Measurements from ENCODE around the gene LRRC53. TPM values are rescaled to one million over a fixed set of nuclear protein-coding genes. Genes with fewer than 3 reads are reported as not detected.

The LRRC53 gene
- total and polyA plus RNA-seq, 2 experiments from 2014 or later: not detected

DNA sequence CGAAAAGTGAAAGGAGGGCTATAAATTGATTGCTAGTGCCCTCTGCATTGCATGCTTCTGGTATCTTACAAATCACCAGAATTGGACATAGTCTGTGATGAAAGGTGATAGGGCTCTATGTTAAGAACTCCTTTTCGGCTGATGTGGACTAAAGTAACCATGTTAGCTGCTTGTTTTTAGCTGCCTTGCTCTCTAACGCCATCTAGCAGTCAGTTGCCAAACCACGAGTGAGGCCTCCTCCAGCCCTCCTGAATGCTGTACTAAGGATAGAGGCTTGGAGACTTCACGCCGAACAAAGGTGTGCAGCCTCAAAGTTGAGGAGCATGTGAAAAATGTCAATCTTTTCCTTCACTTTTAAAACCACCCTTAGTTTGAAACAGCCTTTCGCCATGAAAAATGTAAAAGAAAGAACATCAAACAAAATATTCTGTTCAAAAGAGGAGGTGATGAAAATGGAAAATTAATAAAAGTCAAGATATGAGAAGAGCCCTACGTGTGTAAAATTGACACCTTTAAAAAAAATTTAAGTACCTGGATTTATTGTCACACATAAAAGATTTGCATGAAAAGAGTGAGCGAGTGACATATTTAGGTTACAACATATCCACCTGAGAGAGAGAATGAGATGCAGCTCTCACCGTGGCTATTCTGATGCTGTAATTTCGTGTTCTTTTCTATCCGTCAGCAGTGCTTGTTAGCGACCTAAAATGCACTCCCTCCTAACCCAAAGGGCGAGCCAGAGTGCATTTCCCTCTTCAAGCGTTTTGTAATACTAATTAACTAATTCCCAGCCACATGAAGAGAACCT lies 8.1 kb downstream of the LRRC53 start:
- TF ChIP-seq ZNF331 (CRISPR knock-in tag; IDR thresholded peaks at IDR 0.05; ENCODE audit: low read depth): no peak
- TF ChIP-seq EZH2phosphoT487 (IDR thresholded peaks at IDR 0.05; ENCODE audit: unreplicated experiment): no peak
- TF ChIP-seq EZH2 (IDR thresholded peaks at IDR 0.05; ENCODE audit: low read depth, unreplicated experiment): no peak
- no peak for TF ChIP-seq ZNF114 (CRISPR knock-in tag; IDR thresholded peaks at IDR 0.05)
- TF ChIP-seq NANOG (IDR thresholded peaks at IDR 0.05; ENCODE audit: borderline replicate concordance): no peak
- no peak for TF ChIP-seq CREB1 (CRISPR knock-in tag; IDR thresholded peaks at IDR 0.05; ENCODE audit: low read depth)
- no peak for TF ChIP-seq POLR2AphosphoS5 (IDR thresholded peaks at IDR 0.05; ENCODE audit: low read depth)
- TF ChIP-seq, protein P1, sequence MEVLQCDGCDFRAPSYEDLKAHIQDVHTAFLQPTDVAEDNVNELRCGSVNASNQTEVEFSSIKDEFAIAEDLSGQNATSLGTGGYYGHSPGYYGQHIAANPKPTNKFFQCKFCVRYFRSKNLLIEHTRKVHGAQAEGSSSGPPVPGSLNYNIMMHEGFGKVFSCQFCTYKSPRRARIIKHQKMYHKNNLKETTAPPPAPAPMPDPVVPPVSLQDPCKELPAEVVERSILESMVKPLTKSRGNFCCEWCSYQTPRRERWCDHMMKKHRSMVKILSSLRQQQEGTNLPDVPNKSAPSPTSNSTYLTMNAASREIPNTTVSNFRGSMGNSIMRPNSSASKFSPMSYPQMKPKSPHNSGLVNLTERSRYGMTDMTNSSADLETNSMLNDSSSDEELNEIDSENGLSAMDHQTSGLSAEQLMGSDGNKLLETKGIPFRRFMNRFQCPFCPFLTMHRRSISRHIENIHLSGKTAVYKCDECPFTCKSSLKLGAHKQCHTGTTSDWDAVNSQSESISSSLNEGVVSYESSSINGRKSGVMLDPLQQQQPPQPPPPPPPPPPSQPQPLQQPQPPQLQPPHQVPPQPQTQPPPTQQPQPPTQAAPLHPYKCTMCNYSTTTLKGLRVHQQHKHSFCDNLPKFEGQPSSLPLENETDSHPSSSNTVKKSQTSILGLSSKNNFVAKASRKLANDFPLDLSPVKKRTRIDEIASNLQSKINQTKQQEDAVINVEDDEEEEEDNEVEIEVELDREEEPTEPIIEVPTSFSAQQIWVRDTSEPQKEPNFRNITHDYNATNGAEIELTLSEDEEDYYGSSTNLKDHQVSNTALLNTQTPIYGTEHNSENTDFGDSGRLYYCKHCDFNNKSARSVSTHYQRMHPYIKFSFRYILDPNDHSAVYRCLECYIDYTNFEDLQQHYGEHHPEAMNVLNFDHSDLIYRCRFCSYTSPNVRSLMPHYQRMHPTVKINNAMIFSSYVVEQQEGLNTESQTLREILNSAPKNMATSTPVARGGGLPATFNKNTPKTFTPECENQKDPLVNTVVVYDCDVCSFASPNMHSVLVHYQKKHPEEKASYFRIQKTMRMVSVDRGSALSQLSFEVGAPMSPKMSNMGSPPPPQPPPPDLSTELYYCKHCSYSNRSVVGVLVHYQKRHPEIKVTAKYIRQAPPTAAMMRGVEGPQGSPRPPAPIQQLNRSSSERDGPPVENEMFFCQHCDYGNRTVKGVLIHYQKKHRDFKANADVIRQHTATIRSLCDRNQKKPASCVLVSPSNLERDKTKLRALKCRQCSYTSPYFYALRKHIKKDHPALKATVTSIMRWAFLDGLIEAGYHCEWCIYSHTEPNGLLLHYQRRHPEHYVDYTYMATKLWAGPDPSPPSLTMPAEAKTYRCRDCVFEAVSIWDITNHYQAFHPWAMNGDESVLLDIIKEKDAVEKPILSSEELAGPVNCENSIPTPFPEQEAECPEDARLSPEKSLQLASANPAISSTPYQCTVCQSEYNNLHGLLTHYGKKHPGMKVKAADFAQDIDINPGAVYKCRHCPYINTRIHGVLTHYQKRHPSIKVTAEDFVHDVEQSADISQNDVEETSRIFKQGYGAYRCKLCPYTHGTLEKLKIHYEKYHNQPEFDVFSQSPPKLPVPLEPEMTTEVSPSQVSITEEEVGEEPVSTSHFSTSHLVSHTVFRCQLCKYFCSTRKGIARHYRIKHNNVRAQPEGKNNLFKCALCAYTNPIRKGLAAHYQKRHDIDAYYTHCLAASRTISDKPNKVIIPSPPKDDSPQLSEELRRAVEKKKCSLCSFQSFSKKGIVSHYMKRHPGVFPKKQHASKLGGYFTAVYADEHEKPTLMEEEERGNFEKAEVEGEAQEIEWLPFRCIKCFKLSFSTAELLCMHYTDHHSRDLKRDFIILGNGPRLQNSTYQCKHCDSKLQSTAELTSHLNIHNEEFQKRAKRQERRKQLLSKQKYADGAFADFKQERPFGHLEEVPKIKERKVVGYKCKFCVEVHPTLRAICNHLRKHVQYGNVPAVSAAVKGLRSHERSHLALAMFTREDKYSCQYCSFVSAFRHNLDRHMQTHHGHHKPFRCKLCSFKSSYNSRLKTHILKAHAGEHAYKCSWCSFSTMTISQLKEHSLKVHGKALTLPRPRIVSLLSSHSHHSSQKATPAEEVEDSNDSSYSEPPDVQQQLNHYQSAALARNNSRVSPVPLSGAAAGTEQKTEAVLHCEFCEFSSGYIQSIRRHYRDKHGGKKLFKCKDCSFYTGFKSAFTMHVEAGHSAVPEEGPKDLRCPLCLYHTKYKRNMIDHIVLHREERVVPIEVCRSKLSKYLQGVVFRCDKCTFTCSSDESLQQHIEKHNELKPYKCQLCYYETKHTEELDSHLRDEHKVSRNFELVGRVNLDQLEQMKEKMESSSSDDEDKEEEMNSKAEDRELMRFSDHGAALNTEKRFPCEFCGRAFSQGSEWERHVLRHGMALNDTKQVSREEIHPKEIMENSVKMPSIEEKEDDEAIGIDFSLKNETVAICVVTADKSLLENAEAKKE (CRISPR knock-in tag; IDR thresholded peaks at IDR 0.05): no peak
- TF ChIP-seq, protein P2, sequence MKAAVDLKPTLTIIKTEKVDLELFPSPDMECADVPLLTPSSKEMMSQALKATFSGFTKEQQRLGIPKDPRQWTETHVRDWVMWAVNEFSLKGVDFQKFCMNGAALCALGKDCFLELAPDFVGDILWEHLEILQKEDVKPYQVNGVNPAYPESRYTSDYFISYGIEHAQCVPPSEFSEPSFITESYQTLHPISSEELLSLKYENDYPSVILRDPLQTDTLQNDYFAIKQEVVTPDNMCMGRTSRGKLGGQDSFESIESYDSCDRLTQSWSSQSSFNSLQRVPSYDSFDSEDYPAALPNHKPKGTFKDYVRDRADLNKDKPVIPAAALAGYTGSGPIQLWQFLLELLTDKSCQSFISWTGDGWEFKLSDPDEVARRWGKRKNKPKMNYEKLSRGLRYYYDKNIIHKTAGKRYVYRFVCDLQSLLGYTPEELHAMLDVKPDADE (IDR thresholded peaks at IDR 0.05): no peak
- TF ChIP-seq, protein P3, sequence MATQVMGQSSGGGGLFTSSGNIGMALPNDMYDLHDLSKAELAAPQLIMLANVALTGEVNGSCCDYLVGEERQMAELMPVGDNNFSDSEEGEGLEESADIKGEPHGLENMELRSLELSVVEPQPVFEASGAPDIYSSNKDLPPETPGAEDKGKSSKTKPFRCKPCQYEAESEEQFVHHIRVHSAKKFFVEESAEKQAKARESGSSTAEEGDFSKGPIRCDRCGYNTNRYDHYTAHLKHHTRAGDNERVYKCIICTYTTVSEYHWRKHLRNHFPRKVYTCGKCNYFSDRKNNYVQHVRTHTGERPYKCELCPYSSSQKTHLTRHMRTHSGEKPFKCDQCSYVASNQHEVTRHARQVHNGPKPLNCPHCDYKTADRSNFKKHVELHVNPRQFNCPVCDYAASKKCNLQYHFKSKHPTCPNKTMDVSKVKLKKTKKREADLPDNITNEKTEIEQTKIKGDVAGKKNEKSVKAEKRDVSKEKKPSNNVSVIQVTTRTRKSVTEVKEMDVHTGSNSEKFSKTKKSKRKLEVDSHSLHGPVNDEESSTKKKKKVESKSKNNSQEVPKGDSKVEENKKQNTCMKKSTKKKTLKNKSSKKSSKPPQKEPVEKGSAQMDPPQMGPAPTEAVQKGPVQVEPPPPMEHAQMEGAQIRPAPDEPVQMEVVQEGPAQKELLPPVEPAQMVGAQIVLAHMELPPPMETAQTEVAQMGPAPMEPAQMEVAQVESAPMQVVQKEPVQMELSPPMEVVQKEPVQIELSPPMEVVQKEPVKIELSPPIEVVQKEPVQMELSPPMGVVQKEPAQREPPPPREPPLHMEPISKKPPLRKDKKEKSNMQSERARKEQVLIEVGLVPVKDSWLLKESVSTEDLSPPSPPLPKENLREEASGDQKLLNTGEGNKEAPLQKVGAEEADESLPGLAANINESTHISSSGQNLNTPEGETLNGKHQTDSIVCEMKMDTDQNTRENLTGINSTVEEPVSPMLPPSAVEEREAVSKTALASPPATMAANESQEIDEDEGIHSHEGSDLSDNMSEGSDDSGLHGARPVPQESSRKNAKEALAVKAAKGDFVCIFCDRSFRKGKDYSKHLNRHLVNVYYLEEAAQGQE (IDR thresholded peaks at IDR 0.05; ENCODE audit: unreplicated experiment): peak; percentile 46
- no peak for TF ChIP-seq JUNB (IDR thresholded peaks at IDR 0.05; ENCODE audit: unreplicated experiment)
- TF ChIP-seq STAT1 (IDR thresholded peaks at IDR 0.05; ENCODE audit: unreplicated experiment): no peak
- TF ChIP-seq, protein P4, sequence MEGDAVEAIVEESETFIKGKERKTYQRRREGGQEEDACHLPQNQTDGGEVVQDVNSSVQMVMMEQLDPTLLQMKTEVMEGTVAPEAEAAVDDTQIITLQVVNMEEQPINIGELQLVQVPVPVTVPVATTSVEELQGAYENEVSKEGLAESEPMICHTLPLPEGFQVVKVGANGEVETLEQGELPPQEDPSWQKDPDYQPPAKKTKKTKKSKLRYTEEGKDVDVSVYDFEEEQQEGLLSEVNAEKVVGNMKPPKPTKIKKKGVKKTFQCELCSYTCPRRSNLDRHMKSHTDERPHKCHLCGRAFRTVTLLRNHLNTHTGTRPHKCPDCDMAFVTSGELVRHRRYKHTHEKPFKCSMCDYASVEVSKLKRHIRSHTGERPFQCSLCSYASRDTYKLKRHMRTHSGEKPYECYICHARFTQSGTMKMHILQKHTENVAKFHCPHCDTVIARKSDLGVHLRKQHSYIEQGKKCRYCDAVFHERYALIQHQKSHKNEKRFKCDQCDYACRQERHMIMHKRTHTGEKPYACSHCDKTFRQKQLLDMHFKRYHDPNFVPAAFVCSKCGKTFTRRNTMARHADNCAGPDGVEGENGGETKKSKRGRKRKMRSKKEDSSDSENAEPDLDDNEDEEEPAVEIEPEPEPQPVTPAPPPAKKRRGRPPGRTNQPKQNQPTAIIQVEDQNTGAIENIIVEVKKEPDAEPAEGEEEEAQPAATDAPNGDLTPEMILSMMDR (conservative IDR thresholded peaks at IDR 0.05; ENCODE audit: low read depth in 2 of 2): peak; percentile 87 to 96
- Histone ChIP-seq H3K27me3 (ENCODE audit: insufficient read depth) (no peaks in the 10 kb centered on the region), H3K4me2 (peak overlapping the region; percentile 39), H3K4me1 (ENCODE audit: insufficient read depth) (peaks cover 22% of the 10 kb centered on the region), H3K9me2 (ENCODE audit: insufficient read depth) (no peaks in the 10 kb centered on the region), H2AFZ (peak overlapping the region; percentile 17), H4K20me1 (replicated peaks; ENCODE audit: insufficient read depth) (no peaks in the 10 kb centered on the region), H3K4me3 (peak overlapping the region; percentile 28; the same call in 1 of the 2 replicates), H3K79me2 (replicated peaks; ENCODE audit: insufficient read depth) (no peaks in the 10 kb centered on the region), H3F3A (replicated peaks; ENCODE audit: low read depth) (no peaks in the 10 kb centered on the region), H3K27ac (ENCODE audit: low read depth) (no peak overlapping the region), H3K36me3 (ENCODE audit: insufficient read depth) (no peaks in the 10 kb centered on the region)
- peak; percentile 92 for ATAC-seq
- H3K9me3 Mint-ChIP-seq: no peaks in the 10 kb centered on the region
- peak; percentile 84 for DNase-seq (ENCODE audit: low spot score)
- no peak overlapping the region for H3K27ac Mint-ChIP-seq
- H3K36me3 Mint-ChIP-seq (ENCODE audit: low read depth): no peaks in the 10 kb centered on the region
- peaks cover 13% of the 10 kb centered on the region for H3K27me3 Mint-ChIP-seq (ENCODE audit: insufficient read depth, low read depth, poor library complexity)
- peaks cover 28% of the 10 kb centered on the region for H3K4me1 Mint-ChIP-seq
- H3K4me3 Mint-ChIP-seq: peak overlapping the region; percentile 49; the same call in 1 of the 3 replicates
